ENCODE results near the gene ORC3. TPM values are rescaled to one million over a fixed set of nuclear protein-coding genes. Genes with fewer than 3 reads are reported as not detected.

The ORC3 gene
- total RNA-seq, 1 experiment from 2014 or later, result 50.9 TPM

GRCh38 chr6:87714093-87714842 lies 124.3 kb downstream of the ORC3 start:
- DNase-seq, result peak; percentile 35
- Histone ChIP-seq H3K27ac (ENCODE audit: low read length) (no peak overlapping the region), H3K79me2 (ENCODE audit: low read length) (no peaks in the 10 kb centered on the region), H4K20me1 (ENCODE audit: insufficient read depth, low read depth, low read length) (no peaks in the 10 kb centered on the region), H3K9ac (ENCODE audit: low read length) (no peak overlapping the region), H2AFZ (ENCODE audit: low read length) (peak overlapping the region; percentile 32; the same call in 1 of the 2 replicates), H3K9me2 (replicated peaks; ENCODE audit: insufficient read depth, low read length) (no peaks in the 10 kb centered on the region), H3K4me1 (ENCODE audit: low read length) (no peaks in the 10 kb centered on the region; the same call in 1 of the 2 replicates), H3K4me3 (ENCODE audit: low read length) (no peak overlapping the region), H3K36me3 (ENCODE audit: insufficient read depth, low read length) (no peaks in the 10 kb centered on the region), H3K27me3 (ENCODE audit: low read length) (no peaks in the 10 kb centered on the region), H3K4me2 (ENCODE audit: low read depth, low read length, poor library complexity, severe bottlenecking) (no peak overlapping the region), H3K9me3 (ENCODE audit: low read length) (no peaks in the 10 kb centered on the region)

Other genes with a start within 250 kb of the ORC3 start
- gene C6orf163, start 245.3 kb upstream of the ORC3 start, total RNA-seq (2014; rRNA removed; shearing (Covaris generic); ENCODE audit: low replicate concordance), result 3.1 and 3.8 TPM in 2 replicates
- 0.25 and 1.8 TPM in 2 replicates for gene CFAP206, start 182.2 kb upstream of the ORC3 start, total RNA-seq (2014; rRNA removed; shearing (Covaris generic); ENCODE audit: low replicate concordance)
- 13.1 and 31.6 TPM in 2 replicates for gene SLC35A1, start 117.2 kb upstream of the ORC3 start, total RNA-seq (2014; rRNA removed; shearing (Covaris generic); ENCODE audit: low replicate concordance)
- 15.9 and 27.7 TPM in 2 replicates for gene RARS2, start 148 bp upstream of the ORC3 start, total RNA-seq (2014; rRNA removed; shearing (Covaris generic); ENCODE audit: low replicate concordance)
- 47.0 and 50.1 TPM in 2 replicates for gene AKIRIN2, start 112.1 kb downstream of the ORC3 start, total RNA-seq (2014; rRNA removed; shearing (Covaris generic); ENCODE audit: low replicate concordance)

Measured in Karpas-422 (cell line).